GM13977 (cell line): ENCODE results near the gene RER1.

Source experiments
- DNase-seq: peaks from one replicate; pipeline ENCODE4 v3.0.0; 2012; ENCODE audit warnings: low spot score
- in situ Hi-C: fragments of 300-500 bp; cut with MboI; formaldehyde crosslinking; loops from one replicate; pipeline ENCODE4 v1.12.0; 2022; ENCODE audit warnings: low sequenced_read_pairs, low pct_unique_long_range_greater_than_20kb, mixed read lengths, inconsistent platforms; ENCODE audit not compliant: unreplicated experiment
- TF ChIP-seq, protein P1 (sequence below): IDR thresholded peaks from 2 replicates; pipeline ENCODE4 v1.5.1; 2012; ENCODE audit warnings: mild to moderate bottlenecking, control low read depth; ENCODE audit not compliant: insufficient read depth; ENCODE audit errors: extremely low read depth, missing control alignments

Gene RER1

GRCh38 chr1:2452201-2452931, 60.7 kb downstream of the RER1 start:
- no peak for DNase-seq
- in situ Hi-C loops = no loop called here
- TF ChIP-seq, protein P1, sequence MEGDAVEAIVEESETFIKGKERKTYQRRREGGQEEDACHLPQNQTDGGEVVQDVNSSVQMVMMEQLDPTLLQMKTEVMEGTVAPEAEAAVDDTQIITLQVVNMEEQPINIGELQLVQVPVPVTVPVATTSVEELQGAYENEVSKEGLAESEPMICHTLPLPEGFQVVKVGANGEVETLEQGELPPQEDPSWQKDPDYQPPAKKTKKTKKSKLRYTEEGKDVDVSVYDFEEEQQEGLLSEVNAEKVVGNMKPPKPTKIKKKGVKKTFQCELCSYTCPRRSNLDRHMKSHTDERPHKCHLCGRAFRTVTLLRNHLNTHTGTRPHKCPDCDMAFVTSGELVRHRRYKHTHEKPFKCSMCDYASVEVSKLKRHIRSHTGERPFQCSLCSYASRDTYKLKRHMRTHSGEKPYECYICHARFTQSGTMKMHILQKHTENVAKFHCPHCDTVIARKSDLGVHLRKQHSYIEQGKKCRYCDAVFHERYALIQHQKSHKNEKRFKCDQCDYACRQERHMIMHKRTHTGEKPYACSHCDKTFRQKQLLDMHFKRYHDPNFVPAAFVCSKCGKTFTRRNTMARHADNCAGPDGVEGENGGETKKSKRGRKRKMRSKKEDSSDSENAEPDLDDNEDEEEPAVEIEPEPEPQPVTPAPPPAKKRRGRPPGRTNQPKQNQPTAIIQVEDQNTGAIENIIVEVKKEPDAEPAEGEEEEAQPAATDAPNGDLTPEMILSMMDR = no peak

- in situ Hi-C loops = no loop called here
- no peak for DNase-seq
- TF ChIP-seq, protein P1 = no peak
These were observed 61.3 kb downstream of the RER1 start for GRCh38 chr1:2452932-2453315.

- in situ Hi-C loops = no loop called here
- no peak for DNase-seq
- TF ChIP-seq, protein P1 = no peak
These were observed 62.6 kb downstream of the RER1 start for GRCh38 chr1:2454227-2454626.
